Activated CD4-positive, alpha-beta T cell treated with anti-CD3 and anti-CD28 coated beads for 24 hours (primary cell): ENCODE data around the gene HDC.

Experiments
- DNase-seq, 2 donors: peaks; one replicate each; pipeline ENCODE4 v3.0.0-alpha.2; 2020; ENCODE audit warnings: low read depth in 2 of 2

The HDC gene

GRCh38 chr15:50252556-50252955 is 13.0 kb downstream of the HDC start:
- DNase-seq = no peak

GRCh38 chr15:50251638-50252182 is 13.8 kb downstream of the HDC start:
- DNase-seq = no peak

DNA sequence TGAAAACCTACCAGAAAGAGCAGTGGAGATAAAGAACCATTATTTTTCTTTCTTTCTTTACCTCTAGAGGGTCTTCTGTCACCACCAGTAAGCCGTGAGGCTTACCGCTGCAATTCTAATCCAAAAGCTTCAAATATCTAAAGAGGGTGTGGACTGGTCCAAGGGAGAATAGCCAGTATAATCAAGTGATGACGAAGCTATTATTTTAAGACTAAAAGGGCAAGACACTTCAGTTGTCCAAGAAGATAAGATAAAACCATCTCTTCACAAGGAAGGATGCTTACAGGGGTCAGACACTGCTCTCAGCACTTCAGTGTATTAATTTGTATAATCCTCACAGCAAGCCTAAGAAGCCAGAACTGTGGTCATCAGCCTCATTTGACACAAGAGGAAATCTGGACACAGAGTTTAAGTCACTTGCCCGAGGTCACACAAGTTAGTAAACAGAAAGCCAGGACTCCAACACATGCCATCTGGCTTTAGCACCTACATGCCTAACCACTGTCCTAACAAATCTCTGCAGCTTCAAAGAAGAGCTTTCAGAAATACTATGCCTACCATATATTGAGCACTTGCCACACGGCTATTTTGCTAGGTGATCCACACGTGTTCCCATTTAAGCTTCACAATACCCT is 14.6 kb downstream of the HDC start:
- no peak for DNase-seq

- DNase-seq = no peak
Observed at GRCh38 chr15:50249704-50250103, 15.8 kb downstream of the HDC start.

- DNase-seq = no peak
Observed at GRCh38 chr15:50248994-50249582, 16.4 kb downstream of the HDC start.

DNA sequence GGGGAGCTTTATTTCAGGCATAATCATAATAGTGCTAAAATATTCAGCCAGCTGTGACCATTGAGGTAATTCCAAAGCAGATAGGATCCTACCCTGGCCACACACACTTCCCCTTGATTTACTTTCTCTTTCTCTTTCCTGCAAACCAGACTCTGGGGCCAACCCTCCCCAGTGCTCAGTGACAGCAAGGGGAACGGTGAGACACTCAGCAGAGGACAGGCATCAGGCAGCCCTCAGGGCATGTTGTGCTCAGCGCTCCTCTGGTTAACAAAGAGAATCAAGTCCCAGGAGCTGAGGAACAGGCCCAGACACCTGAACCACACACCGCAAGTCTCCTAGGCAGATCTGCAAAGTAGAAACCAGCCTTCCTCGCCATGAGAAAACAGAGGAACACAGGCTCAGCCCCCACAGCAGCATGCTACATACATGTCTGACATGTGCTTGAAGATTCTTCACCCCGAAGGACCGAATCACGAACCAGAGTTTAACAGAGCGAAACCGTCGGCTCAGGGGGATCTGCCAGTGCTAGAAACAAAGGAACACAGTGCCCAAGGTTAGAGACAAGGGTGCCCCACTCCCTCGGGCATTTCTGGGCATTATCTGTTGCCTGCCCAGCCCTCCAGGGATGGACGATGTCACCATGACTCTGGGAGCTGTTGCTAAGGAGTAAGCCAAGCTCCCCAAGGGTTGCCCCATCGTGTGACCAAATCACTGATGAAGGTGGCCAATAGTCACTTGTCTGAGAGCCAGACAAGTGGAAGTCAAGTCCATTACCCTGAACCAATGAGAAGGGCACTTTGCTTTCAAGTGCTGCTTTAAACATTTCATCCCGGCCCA is 17.5 kb downstream of the HDC start:
- DNase-seq = no peak

- DNase-seq = no peak
Observed at GRCh38 chr15:50246631-50247030, 18.9 kb downstream of the HDC start.

GRCh38 chr15:50244959-50245624 is 20.4 kb downstream of the HDC start:
- DNase-seq = no peak

DNA sequence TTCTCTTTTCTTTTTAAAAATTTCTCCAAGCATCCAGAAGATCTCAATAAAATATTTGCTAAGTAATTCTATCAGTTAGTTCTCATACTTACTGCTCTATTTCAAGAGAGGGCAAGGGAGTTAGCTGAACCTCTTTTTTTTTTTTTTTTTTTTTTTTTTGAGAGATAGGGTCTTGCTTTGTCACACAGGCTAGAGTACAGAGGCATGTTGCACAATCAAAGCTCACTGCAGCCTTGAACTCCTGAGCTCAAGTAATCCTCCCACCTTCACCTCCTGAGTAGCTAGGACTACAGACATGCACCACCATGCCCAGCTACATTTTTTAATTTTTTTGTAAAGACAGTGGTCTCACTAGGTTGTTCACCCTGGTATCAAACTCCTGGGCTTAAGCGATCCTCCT is 21.4 kb downstream of the HDC start:
- DNase-seq = no peak

GRCh38 chr15:50241684-50242450 is 23.7 kb downstream of the HDC start:
- no peak for DNase-seq

DNA sequence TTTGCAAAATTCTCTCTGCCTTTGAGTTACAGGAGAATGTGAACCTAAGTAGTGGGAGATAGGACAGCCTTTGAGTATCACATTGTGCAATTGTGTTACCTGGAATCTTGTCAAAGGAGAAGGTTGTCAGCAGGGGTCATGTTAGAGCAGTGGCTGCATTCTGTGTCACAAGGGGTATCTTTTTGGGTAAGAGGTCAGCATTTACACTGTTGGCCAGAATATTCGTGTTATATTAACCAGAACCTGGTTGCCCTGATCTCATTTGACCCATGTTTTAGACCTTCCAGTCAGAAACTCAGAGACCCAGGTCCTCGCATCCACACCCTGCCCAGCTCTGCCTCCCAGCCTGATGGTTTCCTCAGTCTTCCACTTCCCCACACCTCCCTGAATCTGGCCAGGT is 27.3 kb downstream of the HDC start:
- no peak for DNase-seq

GRCh38 chr15:50236433-50236832 is 29.1 kb downstream of the HDC start:
- DNase-seq = no peak

DNA sequence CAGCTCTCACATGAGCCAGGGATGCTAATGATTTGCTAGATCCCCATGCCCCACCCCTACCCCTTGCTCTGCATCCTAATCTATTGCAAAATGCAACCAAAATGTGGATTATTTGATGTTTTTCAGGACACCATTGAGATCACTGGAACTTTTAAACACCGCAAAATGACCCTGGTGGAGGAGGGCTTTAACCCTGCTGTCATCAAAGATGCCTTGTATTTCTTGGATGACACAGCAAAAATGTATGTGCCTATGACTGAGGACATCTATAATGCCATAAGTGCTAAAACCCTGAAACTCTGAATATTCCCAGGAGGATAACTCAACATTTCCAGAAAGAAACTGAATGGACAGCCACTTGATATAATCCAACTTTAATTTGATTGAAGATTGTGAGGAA is 29.7 kb downstream of the HDC start:
- no peak for DNase-seq

DNA sequence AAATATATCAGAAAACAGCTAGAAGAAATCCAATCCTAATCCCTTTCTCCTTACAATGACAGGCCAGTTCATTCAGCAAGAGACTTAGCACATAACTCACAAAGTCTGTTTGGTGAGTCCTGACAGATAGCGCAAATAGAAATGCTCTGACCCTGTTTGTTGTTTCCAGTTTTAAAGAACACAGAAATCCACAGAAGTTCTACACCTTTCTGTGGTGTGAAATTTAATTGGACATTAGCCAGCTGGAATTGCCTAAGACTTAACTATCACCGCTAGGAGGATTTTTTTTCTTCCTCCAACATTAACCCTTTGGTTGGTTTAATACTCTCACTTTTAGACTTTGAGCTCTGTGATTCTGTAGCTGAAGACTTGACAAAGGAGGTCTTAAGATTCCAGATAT is 30.8 kb downstream of the HDC start:
- no peak for DNase-seq

DNA sequence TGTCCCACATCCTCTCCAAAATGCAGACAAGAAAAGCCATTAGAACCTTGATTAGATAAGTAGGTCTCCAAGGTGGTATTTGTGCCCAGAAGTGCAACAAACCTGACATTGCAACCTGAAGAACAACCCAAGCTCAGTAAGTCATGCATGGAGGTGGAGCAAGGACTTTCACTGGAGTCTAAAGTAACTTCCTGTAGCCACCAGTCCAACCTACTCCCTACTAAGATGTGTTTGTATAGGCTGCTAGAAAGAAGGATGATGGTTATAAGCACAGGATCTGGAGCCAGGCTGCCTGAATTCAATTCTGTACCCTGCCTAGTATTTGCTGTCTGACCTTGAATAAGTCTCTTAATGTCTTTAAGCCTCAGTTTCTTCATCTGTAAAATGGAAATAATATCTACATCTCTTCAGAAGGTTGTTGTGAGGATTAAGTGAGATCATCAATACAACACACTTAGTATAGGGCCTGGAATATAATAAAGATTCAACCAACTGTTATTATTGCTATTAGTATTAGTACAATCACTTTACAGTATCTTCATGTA is 32.3 kb downstream of the HDC start:
- DNase-seq = no peak

- DNase-seq = no peak
Observed at GRCh38 chr15:50232791-50233190, 32.7 kb downstream of the HDC start.

DNA sequence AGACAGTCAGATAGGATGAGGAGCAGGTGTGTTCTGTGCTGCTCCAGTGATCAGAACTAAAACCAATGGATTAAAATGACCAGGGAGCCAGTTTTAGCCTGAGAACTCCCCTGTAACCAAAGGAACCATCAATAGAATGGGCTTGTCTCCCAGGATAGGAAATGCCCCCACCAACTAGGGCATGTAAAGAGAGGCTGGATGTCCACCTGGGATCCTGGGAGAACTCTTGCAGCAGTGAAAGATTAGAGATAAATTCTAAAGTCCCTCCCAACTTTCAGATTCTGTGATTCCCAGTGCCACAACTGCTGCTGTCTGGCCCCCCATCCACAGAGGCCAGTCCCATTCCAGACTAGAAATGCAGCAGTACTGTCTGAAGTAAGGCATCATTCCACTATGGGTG is 33.8 kb downstream of the HDC start:
- DNase-seq = no peak

DNA sequence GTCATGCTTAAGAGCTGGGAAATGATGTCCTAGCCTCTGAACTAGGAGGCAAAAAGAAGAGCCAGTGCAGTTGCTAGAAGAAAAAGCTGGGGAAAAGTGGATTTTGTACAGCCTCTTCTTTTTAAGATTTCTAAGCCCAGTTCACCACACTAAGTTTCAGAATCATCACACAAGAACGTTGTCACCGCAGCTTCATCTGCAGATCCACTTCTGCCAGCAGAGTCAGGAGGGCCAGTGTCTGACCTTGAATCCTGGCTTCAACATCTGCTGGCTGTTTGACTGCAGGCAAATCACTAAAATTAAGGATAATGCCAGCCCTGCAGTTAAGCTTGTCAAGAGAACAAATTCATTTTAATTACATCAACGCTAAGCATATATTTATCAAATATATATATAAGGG is 36.2 kb downstream of the HDC start:
- no peak for DNase-seq

DNA sequence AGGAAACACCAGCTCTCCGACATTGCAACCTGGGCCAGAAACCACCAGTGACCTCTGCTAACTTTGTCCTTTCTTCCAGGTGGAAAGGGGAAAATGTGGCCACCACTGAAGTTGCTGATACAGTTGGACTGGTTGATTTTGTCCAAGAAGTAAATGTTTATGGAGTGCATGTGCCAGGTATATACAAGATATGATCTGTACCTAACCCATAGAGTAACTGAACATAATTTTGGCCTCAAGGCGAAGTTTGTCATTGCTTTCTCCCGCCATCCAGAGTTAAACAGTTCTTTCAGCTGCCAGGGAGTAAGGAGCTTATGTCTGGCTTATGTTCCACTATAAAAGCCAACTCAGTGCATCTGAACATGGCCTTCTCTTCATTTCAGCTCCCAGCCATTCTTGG is 36.7 kb downstream of the HDC start:
- DNase-seq = no peak

DNA sequence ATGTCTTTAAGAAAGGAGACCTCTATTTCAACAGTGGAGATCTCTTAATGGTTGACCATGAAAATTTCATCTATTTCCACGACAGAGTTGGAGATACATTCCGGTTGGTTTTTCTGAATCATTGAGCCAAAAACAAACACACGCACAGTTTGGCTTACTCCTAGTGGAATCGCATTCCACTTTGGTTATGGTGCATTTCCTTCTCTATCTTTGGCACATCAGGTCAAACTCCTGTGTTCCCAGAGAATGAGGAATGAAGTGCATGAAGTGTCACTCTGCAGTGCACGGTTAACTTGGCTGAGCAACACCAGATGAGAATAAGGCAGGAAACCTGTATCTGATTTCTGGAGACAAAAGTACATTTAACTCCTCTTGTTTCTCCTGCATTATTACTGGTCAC is 38.5 kb downstream of the HDC start:
- DNase-seq = no peak

- no peak for DNase-seq
Observed at GRCh38 chr15:50225938-50226337, 39.6 kb downstream of the HDC start.
